Activated B cell treated with CpG ODN at 0.5 μM for 24 hours (primary cell): ENCODE results near the gene RRN3. TPM values are rescaled to one million over a fixed set of nuclear protein-coding genes. Genes with fewer than 3 reads are reported as not detected.

Experiments used
- total RNA-seq: library from RNA; stranded (reverse); gene quantifications from 2 replicates; pipeline ENCODE4 v1.2.3, GENCODE V29; 2022

Gene RRN3
- total RNA-seq, 1 donor from 2014 or later = 35.8 TPM

Other genes with a start within 250 kb of the RRN3 start
- 84.3 and 89.6 TPM in 2 replicates for gene NPIPA1, start 156.8 kb downstream of the RRN3 start, total RNA-seq
- 59.2 and 68.9 TPM in 2 replicates for gene PDXDC1, start 119.2 kb downstream of the RRN3 start, total RNA-seq
- 24.1 and 27.7 TPM in 2 replicates for gene NTAN1, start 38.2 kb downstream of the RRN3 start, total RNA-seq